IMR-90 (cell line): Measurements from ENCODE around the gene GNAI2. TPM values are rescaled to one million over a fixed set of nuclear protein-coding genes. Genes with fewer than 3 reads are reported as not detected.

Experiments used
- ATAC-seq: fragments of 200-7000 bp; cut with Tn5 transposase; 2 replicates; pipeline ENCODE4 v1.9.1; 2020; ENCODE audit warnings: low read depth, mild to moderate bottlenecking, moderate library complexity
- BruUV-seq: library from RNA; stranded (reverse); fragments of 400-500 nt; replicated peaks from 2 replicates; lab custom pipeline; 2021; lab: Mats Ljungman, UMichigan
- CTCF ChIA-PET: fragments of 300-600 bp; formaldehyde crosslinking; extraction: SDS; loops from one replicate; lab custom pipeline; 2021; ENCODE audit warnings: antibody characterized with exemption; lab: Yijun Ruan, JAX
- POLR2A ChIA-PET: fragments of 300-600 bp; sonication (Branson Sonifier 250); formaldehyde crosslinking; loops from one replicate; lab custom pipeline; 2022; ENCODE audit warnings: antibody characterized with exemption; ENCODE audit not compliant: unreplicated experiment; lab: Charles Lee
- DNase-seq: peaks from one replicate; pipeline ENCODE4 v3.0.0; 2013
- H2AFZ ChIP-seq: replicated peaks from 2 replicates; pipeline ENCODE3; 2013; ENCODE audit warnings: low read length, mild to moderate bottlenecking; ENCODE audit not compliant: poor library complexity
- H2AK5ac ChIP-seq: 2 replicates; pipeline ENCODE4 v1.6.1; 2013; ENCODE audit warnings: low read depth, low read length, inconsistent platforms
- H2AK9ac ChIP-seq: replicated peaks from 2 replicates; pipeline ENCODE3; 2013; ENCODE audit warnings: mild to moderate bottlenecking, low read depth, low read length, moderate library complexity; ENCODE audit not compliant: poor library complexity
- H2BK120ac ChIP-seq: 2 replicates; pipeline ENCODE4 v1.6.1; 2013; ENCODE audit warnings: low read depth, low read length, inconsistent platforms
- H2BK15ac ChIP-seq: 3 replicates; pipeline ENCODE4 v1.6.1; 2013; ENCODE audit warnings: low read depth, low read length, inconsistent platforms
- H2BK20ac ChIP-seq: 2 replicates; pipeline ENCODE4 v1.6.1; 2013; ENCODE audit warnings: low read depth, mild to moderate bottlenecking, inconsistent platforms, low read length, moderate library complexity
- H2BK5ac ChIP-seq: 2 replicates; pipeline ENCODE4 v1.6.1; 2013; ENCODE audit warnings: mild to moderate bottlenecking, low read depth, low read length, inconsistent platforms; ENCODE audit not compliant: poor library complexity, severe bottlenecking
- H3K14ac ChIP-seq: replicated peaks from 2 replicates; pipeline ENCODE4 v1.6.1; 2013; ENCODE audit warnings: low read depth, low read length, inconsistent platforms
- H3K18ac ChIP-seq: 2 replicates; pipeline ENCODE4 v1.6.1; 2013; ENCODE audit warnings: low read depth, low read length, control low read depth
- H3K23ac ChIP-seq: 2 replicates; pipeline ENCODE4 v1.6.1; 2013; ENCODE audit warnings: low read depth, low read length, inconsistent platforms
- H3K27ac ChIP-seq: 2 replicates; pipeline ENCODE4 v1.5.1; 2013; ENCODE audit warnings: mild to moderate bottlenecking, control low read depth, low read length; ENCODE audit not compliant: insufficient read depth
- H3K27me3 ChIP-seq: 2 replicates; pipeline ENCODE4 v1.6.1; 2013; ENCODE audit warnings: low read length; ENCODE audit not compliant: control insufficient read depth, insufficient read depth
- H3K36me3 ChIP-seq: 2 replicates; pipeline ENCODE4 v1.6.1; 2013; ENCODE audit warnings: low read length, mixed read lengths; ENCODE audit not compliant: control insufficient read depth, insufficient read depth
- H3K4ac ChIP-seq: 2 replicates; pipeline ENCODE4 v1.6.1; 2013; ENCODE audit warnings: low read depth, low read length, inconsistent platforms
- H3K4me1 ChIP-seq: 2 replicates; pipeline ENCODE4 v1.6.1; 2013; ENCODE audit warnings: low read length, mixed read lengths; ENCODE audit not compliant: control insufficient read depth, insufficient read depth
- H3K4me2 ChIP-seq: 2 replicates; pipeline ENCODE4 v1.6.1; 2013; ENCODE audit warnings: low read depth, mild to moderate bottlenecking, control low read depth, low read length, moderate library complexity
- H3K4me3 ChIP-seq: 2 replicates; pipeline ENCODE4 v1.5.1; 2013; ENCODE audit warnings: low read depth, mild to moderate bottlenecking, control low read depth, low read length, moderate library complexity; ENCODE audit not compliant: insufficient read depth
- H3K56ac ChIP-seq: 2 replicates; pipeline ENCODE4 v1.6.1; 2013; ENCODE audit warnings: low read length, inconsistent platforms; ENCODE audit not compliant: insufficient read depth; ENCODE audit errors: extremely low read depth
- H3K79me1 ChIP-seq, 2 experiments: 2 replicates each; pipeline ENCODE4 v1.6.1; 2013; ENCODE audit warnings: low read length in 2 of 2, inconsistent platforms in 1 of 2, low read depth in 1 of 2
- H3K9ac ChIP-seq: 2 replicates; pipeline ENCODE4 v1.6.1; 2013; ENCODE audit warnings: low read depth, low read length, control low read depth
- H3K9me1 ChIP-seq: 2 replicates; pipeline ENCODE4 v1.6.1; 2013; ENCODE audit warnings: low read length, inconsistent platforms; ENCODE audit not compliant: insufficient read depth
- H3K9me3 ChIP-seq: 2 replicates; pipeline ENCODE4 v1.6.1; 2013; ENCODE audit warnings: low read length; ENCODE audit not compliant: control insufficient read depth, insufficient read depth
- H4K20me1 ChIP-seq: 2 replicates; pipeline ENCODE4 v1.6.1; 2013; ENCODE audit warnings: low read length, inconsistent platforms; ENCODE audit not compliant: insufficient read depth
- H4K5ac ChIP-seq: 2 replicates; pipeline ENCODE4 v1.6.1; 2013; ENCODE audit warnings: mild to moderate bottlenecking, low read depth, low read length, control low read depth
- H4K8ac ChIP-seq, 2 experiments: 2 replicates each; pipeline ENCODE4 v1.6.1; 2013; ENCODE audit warnings: low read depth in 2 of 2, low read length in 2 of 2, control low read depth in 1 of 2, inconsistent platforms in 1 of 2
- H4K91ac ChIP-seq: 2 replicates; pipeline ENCODE4 v1.6.1; 2013; ENCODE audit warnings: low read depth, low read length, inconsistent platforms; ENCODE audit not compliant: insufficient read depth
- BHLHE40 ChIP-seq: fragments of 150-350 bp; IDR thresholded peaks from 2 replicates; pipeline ENCODE4 v1.6.1; 2016; ENCODE audit warnings: mild to moderate bottlenecking, low read depth, low read length
- CEBPB ChIP-seq: IDR thresholded peaks from 2 replicates; pipeline ENCODE4 v1.6.1; 2012; ENCODE audit warnings: low read depth, low read length, improper control_type of control experiment
- CHD1 ChIP-seq: IDR thresholded peaks from 2 replicates; pipeline ENCODE4 v1.6.1; 2012; ENCODE audit warnings: low read depth, low read length, improper control_type of control experiment
- CTCF ChIP-seq: conservative IDR thresholded peaks from 2 replicates; pipeline ENCODE4 v1.5.1; 2012; ENCODE audit warnings: mild to moderate bottlenecking, low read depth, low read length, improper control_type of control experiment
- FOS ChIP-seq: fragments of 150-350 bp; IDR thresholded peaks from 2 replicates; pipeline ENCODE4 v1.6.1; 2016; ENCODE audit warnings: low read depth, low read length
- MAFK ChIP-seq: IDR thresholded peaks from 2 replicates; pipeline ENCODE4 v1.6.1; 2012; ENCODE audit warnings: low read depth, low read length, improper control_type of control experiment
- MAZ ChIP-seq: IDR thresholded peaks from 2 replicates; pipeline ENCODE4 v1.6.1; 2012; ENCODE audit warnings: low read depth, mild to moderate bottlenecking, low read length, improper control_type of control experiment, moderate library complexity, borderline replicate concordance
- MXI1 ChIP-seq: IDR thresholded peaks from 2 replicates; pipeline ENCODE4 v1.6.1; 2012; ENCODE audit warnings: low read depth, mild to moderate bottlenecking, low read length, moderate library complexity, borderline replicate concordance
- NFE2L2 ChIP-seq: fragments of 150-350 bp; IDR thresholded peaks from 2 replicates; pipeline ENCODE4 v1.6.1; 2016; ENCODE audit warnings: low read depth, mild to moderate bottlenecking, low read length
- POLR2A ChIP-seq: IDR thresholded peaks from 2 replicates; pipeline ENCODE4 v1.6.1; 2012; ENCODE audit warnings: mild to moderate bottlenecking, low read depth, low read length
- RAD21 ChIP-seq: IDR thresholded peaks from 2 replicates; pipeline ENCODE4 v1.6.1; 2012; ENCODE audit warnings: low read length, improper control_type of control experiment
- RCOR1 ChIP-seq: IDR thresholded peaks from 2 replicates; pipeline ENCODE4 v1.6.1; 2012; ENCODE audit warnings: mild to moderate bottlenecking, low read length, improper control_type of control experiment; ENCODE audit not compliant: insufficient replicate concordance
- RFX5 ChIP-seq: IDR thresholded peaks from 2 replicates; pipeline ENCODE4 v1.8.0; 2012; ENCODE audit warnings: low read depth, mild to moderate bottlenecking, low read length, moderate library complexity
- SMC3 ChIP-seq: fragments of 150-350 bp; IDR thresholded peaks from 2 replicates; pipeline ENCODE4 v1.6.1; 2016; ENCODE audit warnings: low read depth, mild to moderate bottlenecking, antibody characterized with exemption, low read length, moderate library complexity
- WGBS, 2 experiments: methylation state at CpG; one replicate each; pipeline versions ENCODE4 v1.1.5 to v1.1.7; 2013; ENCODE audit warnings: missing lambda C conversion rate in 2 of 2; ENCODE audit not compliant: insufficient read length in 1 of 2; ENCODE audit errors: extremely low coverage in 2 of 2; 5-methylcytosine and 5-hydroxymethylcytosine counted together
- dilution Hi-C: fragments of 300-500 bp; cut with HindIII; formaldehyde crosslinking; loops from one replicate; pipeline ENCODE4 v1.14.3; 2018; ENCODE audit warnings: low sequenced_read_pairs; ENCODE audit not compliant: unreplicated experiment
- in situ Hi-C: fragments of 300-500 bp; cut with MboI; formaldehyde crosslinking; loops from 3 replicates; pipeline ENCODE4 v1.14.3; 2019; ENCODE audit warnings: low sequenced_read_pairs, inconsistent platforms, mixed read lengths
- intact Hi-C: fragments of 100-400 bp; cut with micrococcal nuclease; formaldehyde crosslinking; loops from 2 replicates; pipeline ENCODE4 v1.10.0; 2022
- polyA plus RNA-seq, 3 experiments: library from polyadenylated mRNA; depleted of rRNA; stranded (reverse); fragments of >200 nt; gene quantifications; 2 replicates each; pipeline ENCODE4 v1.2.3, GENCODE V29; 2012; ENCODE audit warnings: low replicate concordance in 1 of 3
- total RNA-seq: library from RNA; depleted of rRNA; stranded (reverse); fragments of >200 nt; gene quantifications from 2 replicates; pipeline ENCODE4 v1.2.3, GENCODE V29; 2012
- TF ChIP-seq, protein P1 (sequence below): fragments of 150-350 bp; IDR thresholded peaks from 2 replicates; pipeline ENCODE4 v1.6.1; 2016; ENCODE audit warnings: low read depth, mild to moderate bottlenecking, low read length, moderate library complexity, borderline replicate concordance
- TF ChIP-seq, protein P2 (sequence below): fragments of 150-350 bp; IDR thresholded peaks from 2 replicates; pipeline ENCODE4 v1.6.1; 2017; ENCODE audit warnings: mild to moderate bottlenecking, antibody characterized with exemption, low read length, low read depth

The GNAI2 gene
- total and polyA plus RNA-seq, 2 of the 4 experiments (the other 2 are of a cell fraction) = 867 to 1,079 TPM

- Histone ChIP-seq H2AK9ac (no peak overlapping the region), H4K91ac (no peak overlapping the region), H3K18ac (no peak overlapping the region), H2BK5ac (no peak overlapping the region), H2BK15ac (no peak overlapping the region), H3K27ac (no peak overlapping the region), H3K14ac (no peak overlapping the region), H2BK120ac (no peak overlapping the region), H3K9me1 (no peaks in the 10 kb centered on the region), H3K27me3 (peaks cover 63% of the 10 kb centered on the region), H3K4ac (no peak overlapping the region), H3K4me3 (no peak overlapping the region), H3K56ac (no peak overlapping the region), H3K23ac (no peak overlapping the region), H3K36me3 (no peaks in the 10 kb centered on the region), H3K9ac (no peak overlapping the region), H4K20me1 (no peaks in the 10 kb centered on the region; the same call in 1 of the 2 replicates), H2BK20ac (no peak overlapping the region), H3K4me1 (peaks cover 2% of the 10 kb centered on the region; the same call in 1 of the 2 replicates), H4K5ac (no peak overlapping the region), H3K4me2 (no peak overlapping the region), H2AFZ (no peak overlapping the region), H3K9me3 (no peaks in the 10 kb centered on the region), H2AK5ac (no peak overlapping the region), H4K8ac (no peak overlapping the region), H3K79me1 (no peaks in the 10 kb centered on the region)
- intact Hi-C loops (no loop called here), in situ Hi-C loops (no loop called here), dilution Hi-C loops (no loop called here)
- ChIA-PET CTCF (no interaction called here), POLR2A (no interaction called here)
- no TSS peak for BruUV-seq
- WGBS, 2 experiments = 78% methylated on average over 8 of the region's 16 CpGs; no CpG with 5 or more reads in 1 of the 2 experiments
- TF ChIP-seq SMC3 = no peak
- TF ChIP-seq FOS = no peak
- no peak for TF ChIP-seq MXI1
- no peak for TF ChIP-seq BHLHE40
- TF ChIP-seq, protein P1, sequence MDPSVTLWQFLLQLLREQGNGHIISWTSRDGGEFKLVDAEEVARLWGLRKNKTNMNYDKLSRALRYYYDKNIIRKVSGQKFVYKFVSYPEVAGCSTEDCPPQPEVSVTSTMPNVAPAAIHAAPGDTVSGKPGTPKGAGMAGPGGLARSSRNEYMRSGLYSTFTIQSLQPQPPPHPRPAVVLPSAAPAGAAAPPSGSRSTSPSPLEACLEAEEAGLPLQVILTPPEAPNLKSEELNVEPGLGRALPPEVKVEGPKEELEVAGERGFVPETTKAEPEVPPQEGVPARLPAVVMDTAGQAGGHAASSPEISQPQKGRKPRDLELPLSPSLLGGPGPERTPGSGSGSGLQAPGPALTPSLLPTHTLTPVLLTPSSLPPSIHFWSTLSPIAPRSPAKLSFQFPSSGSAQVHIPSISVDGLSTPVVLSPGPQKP = no peak
- no peak for TF ChIP-seq RAD21
- TF ChIP-seq RFX5 = no peak
- TF ChIP-seq NFE2L2 = no peak
- TF ChIP-seq CHD1 = no peak
- TF ChIP-seq POLR2A = no peak
- TF ChIP-seq CEBPB = no peak
- TF ChIP-seq MAFK = no peak
- TF ChIP-seq CTCF = no peak
- no peak for TF ChIP-seq RCOR1
- TF ChIP-seq, protein P2, sequence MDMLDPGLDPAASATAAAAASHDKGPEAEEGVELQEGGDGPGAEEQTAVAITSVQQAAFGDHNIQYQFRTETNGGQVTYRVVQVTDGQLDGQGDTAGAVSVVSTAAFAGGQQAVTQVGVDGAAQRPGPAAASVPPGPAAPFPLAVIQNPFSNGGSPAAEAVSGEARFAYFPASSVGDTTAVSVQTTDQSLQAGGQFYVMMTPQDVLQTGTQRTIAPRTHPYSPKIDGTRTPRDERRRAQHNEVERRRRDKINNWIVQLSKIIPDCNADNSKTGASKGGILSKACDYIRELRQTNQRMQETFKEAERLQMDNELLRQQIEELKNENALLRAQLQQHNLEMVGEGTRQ = no peak
- TF ChIP-seq MAZ = no peak
- DNase-seq (no peak), ATAC-seq (no peak)
Measured at GRCh38 chr3:50202353-50203112, 33.5 kb upstream of the GNAI2 start.
